CD14-positive monocyte (primary cell): ENCODE data around the gene ACLY. TPM values are rescaled to one million over a fixed set of nuclear protein-coding genes. Genes with fewer than 3 reads are reported as not detected.

ENCODE experiments used
- DNase-seq, 3 donors: peaks; one replicate each; pipeline ENCODE4 v3.0.0-alpha.2; 2011 to 2022
- H2AFZ ChIP-seq: 2 replicates; pipeline ENCODE4 v1.6.0; 2012; ENCODE audit warnings: mild to moderate bottlenecking, low read depth, low read length, inconsistent platforms; ENCODE audit not compliant: insufficient read depth, poor library complexity, severe bottlenecking
- H3K27ac ChIP-seq, 2 donors: 1 replicate in 1 of 2; 2 replicates in 1 of 2; pipeline ENCODE4 v1.5.1; 2012 to 2013; ENCODE audit warnings: low read length in 2 of 2, control low read depth in 1 of 2, inconsistent platforms in 1 of 2, low read depth in 1 of 2, mild to moderate bottlenecking in 1 of 2
- H3K27me3 ChIP-seq, 2 donors: one replicate each; pipeline versions ENCODE4 v1.6.0 to v1.6.1; 2011 to 2013; ENCODE audit warnings: low read length in 2 of 2; ENCODE audit not compliant: control insufficient read depth in 2 of 2, insufficient read depth in 2 of 2
- H3K36me3 ChIP-seq, 2 donors: replicated peaks in 1 of 2; 1 replicate in 1 of 2; 2 replicates in 1 of 2; pipeline versions ENCODE4 v1.5.1 to v1.6.1; 2012 to 2013; ENCODE audit warnings: low read length in 2 of 2, control low read depth in 1 of 2, inconsistent platforms in 1 of 2, mild to moderate bottlenecking in 1 of 2; ENCODE audit not compliant: insufficient read depth in 2 of 2, control insufficient read depth in 1 of 2
- H3K4me1 ChIP-seq, 2 donors: 1 replicate in 1 of 2; 2 replicates in 1 of 2; pipeline versions ENCODE4 v1.5.1 to v1.6.1; 2012 to 2013; ENCODE audit warnings: low read length in 2 of 2, control low read depth in 1 of 2, inconsistent platforms in 1 of 2, mild to moderate bottlenecking in 1 of 2, moderate library complexity in 1 of 2; ENCODE audit not compliant: insufficient read depth in 2 of 2, control insufficient read depth in 1 of 2
- H3K4me2 ChIP-seq: replicated peaks from 2 replicates; pipeline ENCODE3; 2012; ENCODE audit warnings: low read length, moderate library complexity, mild to moderate bottlenecking; ENCODE audit not compliant: poor library complexity, severe bottlenecking; ENCODE audit errors: extremely low read depth
- H3K4me3 ChIP-seq, 3 experiments: fragments of 200-600 bp in 1 of 3; sonication (generic) in 1 of 3; replicated peaks in 1 of 3; 1 replicate in 2 of 3; 2 replicates in 1 of 3; pipeline ENCODE4 v1.5.1; 2011 to 2013; ENCODE audit warnings: low read length in 3 of 3, mild to moderate bottlenecking in 3 of 3, control low read depth in 2 of 3, low read depth in 2 of 3, inconsistent platforms in 1 of 3, moderate library complexity in 1 of 3
- H3K79me2 ChIP-seq: 2 replicates; pipeline ENCODE4 v1.6.0; 2012; ENCODE audit warnings: mild to moderate bottlenecking, control low read depth, inconsistent platforms, low read length, moderate library complexity; ENCODE audit not compliant: insufficient read depth
- H3K9ac ChIP-seq: 2 replicates; pipeline ENCODE4 v1.6.0; 2017; ENCODE audit warnings: low read length, mild to moderate bottlenecking; ENCODE audit not compliant: insufficient read depth, poor library complexity, severe bottlenecking
- H3K9me3 ChIP-seq, 2 donors: replicated peaks in 1 of 2; 1 replicate in 1 of 2; 2 replicates in 1 of 2; pipeline versions ENCODE4 v1.5.1 to v1.6.1; 2012 to 2013; ENCODE audit warnings: low read length in 2 of 2, control low read depth in 1 of 2; ENCODE audit not compliant: control insufficient read depth in 1 of 2, insufficient read depth in 1 of 2
- H4K20me1 ChIP-seq: 2 replicates; pipeline ENCODE4 v1.6.0; 2012; ENCODE audit warnings: mild to moderate bottlenecking, low read length, control low read depth, moderate library complexity; ENCODE audit not compliant: insufficient read depth
- H3K27ac Mint-ChIP-seq, 7 donors: one replicate each; pipeline ENCODE4 v1.8.0; 2020; ENCODE audit warnings: mild to moderate bottlenecking in 7 of 7, mixed read lengths in 7 of 7, moderate library complexity in 6 of 7, inconsistent platforms in 2 of 7
- H3K27me3 Mint-ChIP-seq, 3 donors: one replicate each; pipeline ENCODE4 v1.8.0; 2021 to 2022; ENCODE audit warnings: low read depth in 3 of 3, mild to moderate bottlenecking in 3 of 3, mixed read lengths in 3 of 3, moderate library complexity in 3 of 3, inconsistent platforms in 1 of 3
- H3K36me3 Mint-ChIP-seq, 2 donors: one replicate each; pipeline ENCODE4 v1.8.0; 2020; ENCODE audit warnings: mixed read lengths in 2 of 2, inconsistent platforms in 1 of 2, mild to moderate bottlenecking in 1 of 2
- H3K4me1 Mint-ChIP-seq: one replicate; pipeline ENCODE4 v1.8.0; 2020; ENCODE audit warnings: mild to moderate bottlenecking, mixed read lengths
- H3K4me3 Mint-ChIP-seq, 2 donors: one replicate each; pipeline ENCODE4 v1.8.0; 2020; ENCODE audit warnings: mild to moderate bottlenecking in 2 of 2, mixed read lengths in 2 of 2, moderate library complexity in 1 of 2
- H3K9me3 Mint-ChIP-seq, 7 donors: one replicate each; pipeline ENCODE4 v1.8.0; 2020 to 2022; ENCODE audit warnings: mixed read lengths in 7 of 7, mild to moderate bottlenecking in 6 of 7, moderate library complexity in 6 of 7, inconsistent platforms in 2 of 7
- CTCF ChIP-seq: fragments of 200-600 bp; IDR thresholded peaks from one replicate; pipeline ENCODE4 v1.8.0; 2022; ENCODE audit warnings: antibody characterized with exemption, mild to moderate bottlenecking
- WGBS: methylation state at CpG from one replicate; pipeline ENCODE4 v1.1.5; 2013; ENCODE audit warnings: missing lambda C conversion rate; ENCODE audit not compliant: insufficient coverage; 5-methylcytosine and 5-hydroxymethylcytosine counted together
- intact Hi-C, 2 donors: fragments of 100-400 bp; cut with micrococcal nuclease; formaldehyde crosslinking; loops; one replicate each; pipeline versions ENCODE4 v1.15.0 to v1.15.1; 2023
- polyA plus RNA-seq, 3 donors: library from polyadenylated mRNA; depleted of rRNA in 1 of 3; unstranded in 2 of 3; stranded (reverse) in 1 of 3; fragments of 300-500 nt in 2 of 3; fragments of >200 nt in 1 of 3; fragmentation: Illumina TruSeq in 2 of 3; gene quantifications; 1 replicate in 2 of 3; 2 replicates in 1 of 3; pipeline ENCODE4 v1.2.3, GENCODE V29; 2012 to 2021

ACLY gene
- polyA plus RNA-seq, 3 donors: 41.0 to 48.3 (median 45.1) TPM

GRCh38 chr17:41957031-41957868 lies 38.5 kb upstream of the ACLY start:
- Mint-ChIP-seq H3K9me3 (no peaks in the 10 kb centered on the region), H3K36me3 (no peaks in the 10 kb centered on the region), H3K27me3 (no peaks in the 10 kb centered on the region), H3K4me3 (no peak overlapping the region), H3K27ac (peak overlapping the region in 1 of 7 donors; percentile 21), H3K4me1 (peaks cover 15% of the 10 kb centered on the region)
- Histone ChIP-seq H3K9ac (no peak overlapping the region), H3K9me3 (no peaks in the 10 kb centered on the region), H3K27me3 (no peaks in the 10 kb centered on the region), H3K4me1 (peaks cover 0 to 7% of the 10 kb centered on the region in 2 donors), H3K4me3 (no peak overlapping the region), H3K27ac (no peak overlapping the region), H3K4me2 (no peak overlapping the region), H3K79me2 (no peaks in the 10 kb centered on the region), H2AFZ (peak overlapping the region; percentile 37), H4K20me1 (no peaks in the 10 kb centered on the region), H3K36me3 (no peaks in the 10 kb centered on the region)
- WGBS: 63% methylated on average over 9 of the region's 11 CpGs
- intact Hi-C loops: no loop called here
- no peak for DNase-seq
- TF ChIP-seq CTCF: no peak

DNA sequence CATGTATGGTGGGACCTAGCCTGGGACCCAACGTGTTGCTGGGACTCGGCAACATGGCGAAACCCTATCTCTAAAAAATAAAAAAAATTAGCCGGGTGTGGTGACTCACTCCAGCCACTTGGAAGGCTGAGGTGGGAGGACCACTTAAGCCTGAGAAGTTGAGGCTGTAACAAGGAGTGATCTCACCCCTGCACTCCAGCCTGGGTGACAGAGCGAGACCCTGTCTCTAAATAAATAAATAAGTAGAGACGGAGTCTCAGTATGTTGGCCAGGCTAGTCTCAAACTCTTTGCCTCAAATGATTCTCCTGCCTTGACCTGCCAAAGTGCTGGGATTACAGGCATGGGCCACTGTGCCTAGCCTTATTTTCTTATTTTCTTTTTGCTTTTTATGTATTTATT lies 37.8 kb upstream of the ACLY start:
- no peaks in the 10 kb centered on the region for H3K9me3 Mint-ChIP-seq
- no peak for TF ChIP-seq CTCF
- H3K4me3 ChIP-seq: no peak overlapping the region
- no peak overlapping the region for H3K27ac ChIP-seq
- no peak for DNase-seq
- no peak overlapping the region for H2AFZ ChIP-seq
- H3K4me1 Mint-ChIP-seq: peaks cover 15% of the 10 kb centered on the region
- H3K27me3 Mint-ChIP-seq: no peaks in the 10 kb centered on the region
- intact Hi-C loops: no loop called here
- no peak overlapping the region for H3K4me3 Mint-ChIP-seq
- no CpG with 5 or more reads among the region's 6 CpGs for WGBS
- H3K4me2 ChIP-seq: no peak overlapping the region
- no peaks in the 10 kb centered on the region for H3K36me3 Mint-ChIP-seq
- H3K9me3 ChIP-seq: no peaks in the 10 kb centered on the region
- no peaks in the 10 kb centered on the region for H3K36me3 ChIP-seq
- H3K27me3 ChIP-seq: no peaks in the 10 kb centered on the region
- H3K79me2 ChIP-seq: no peaks in the 10 kb centered on the region
- peaks cover 0 to 7% of the 10 kb centered on the region in 2 donors for H3K4me1 ChIP-seq
- H3K27ac Mint-ChIP-seq: no peak overlapping the region
- H3K9ac ChIP-seq: no peak overlapping the region
- H4K20me1 ChIP-seq: no peaks in the 10 kb centered on the region
